GM12892 (cell line): ENCODE data around the gene METAP2. TPM values are rescaled to one million over a fixed set of nuclear protein-coding genes. Genes with fewer than 3 reads are reported as not detected.
"Not testable (repeated sequence)": the region's sequence is repeated elsewhere in the genome, so short reads cannot be mapped to it uniquely, and the experiment has no call there.

Experiments used
- DNase-seq: peaks from one replicate; pipeline ENCODE4 v3.0.0; 2011; ENCODE audit not compliant: insufficient read length
- FAIRE-seq: peaks from 2 replicates; lab custom pipeline; 2011; peaks lifted over from hg19 to GRCh38; lab: Jason Lieb, UNC
- POLR2A ChIP-seq: IDR thresholded peaks from 2 replicates; pipeline ENCODE4 v1.6.1; 2011; ENCODE audit warnings: low read depth, low read length, control low read depth
- POLR2AphosphoS5 ChIP-seq: IDR thresholded peaks from 2 replicates; pipeline ENCODE4 v1.6.1; 2011; ENCODE audit warnings: low read depth, low read length, control low read depth
- TAF1 ChIP-seq: IDR thresholded peaks from 2 replicates; pipeline ENCODE4 v1.6.1; 2011; ENCODE audit warnings: low read depth, mild to moderate bottlenecking, control low read depth, low read length, borderline replicate concordance
- polyA plus RNA-seq: library from polyadenylated mRNA; unstranded; fragments of >200 nt; gene quantifications from one replicate; pipeline ENCODE4 v1.2.1, GENCODE V29; 2012; ENCODE audit warnings: missing spikeins, inconsistent platforms; ENCODE audit not compliant: missing spikeins

METAP2 gene
- polyA plus RNA-seq: 81.9 TPM

DNA sequence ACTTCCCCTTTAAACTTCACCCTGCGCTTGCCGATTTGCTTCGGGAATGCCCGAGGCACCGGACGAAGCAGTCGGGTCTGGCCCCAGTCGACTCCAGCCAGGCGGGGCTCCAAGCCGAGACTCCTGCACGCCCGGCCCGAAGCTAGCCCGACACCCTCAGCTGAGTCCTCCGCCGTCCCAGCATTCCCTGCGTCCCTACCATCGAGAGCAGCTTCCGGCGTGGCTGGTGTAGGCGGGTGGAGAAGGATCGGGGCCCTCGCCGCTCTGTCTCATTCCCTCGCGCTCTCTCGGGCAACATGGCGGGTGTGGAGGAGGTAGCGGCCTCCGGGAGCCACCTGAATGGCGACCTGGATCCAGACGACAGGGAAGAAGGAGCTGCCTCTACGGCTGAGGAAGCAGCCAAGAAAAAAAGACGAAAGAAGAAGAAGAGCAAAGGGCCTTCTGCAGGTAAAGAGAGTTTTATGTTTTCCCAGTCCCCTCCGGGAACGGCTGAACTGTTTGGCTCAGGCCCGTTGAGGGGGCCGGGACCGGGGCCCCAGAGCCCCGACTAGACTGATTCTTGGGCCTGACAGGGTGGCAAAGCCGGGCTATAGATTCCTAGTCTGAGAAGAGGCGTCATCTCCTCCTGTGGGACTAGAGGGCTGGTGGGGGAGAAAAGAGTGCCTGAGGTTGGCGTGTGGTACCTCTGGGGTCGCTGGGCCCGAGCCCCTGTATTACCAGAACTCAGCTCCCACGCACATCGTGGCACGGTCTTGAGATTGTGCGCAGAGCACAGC lies at the start of gene METAP2:
Gene METAP2, plus strand, starts transcription at position 269 of the 776 bp plus-strand sequence. Its CDS starts 28 bp downstream, at position 297.
- DNase-seq: peak; percentile 87
- TF ChIP-seq POLR2A (peak; percentile 98), POLR2AphosphoS5 (peak; percentile 99), TAF1 (peak; percentile 99)
- peak; percentile 97 for FAIRE-seq

DNA sequence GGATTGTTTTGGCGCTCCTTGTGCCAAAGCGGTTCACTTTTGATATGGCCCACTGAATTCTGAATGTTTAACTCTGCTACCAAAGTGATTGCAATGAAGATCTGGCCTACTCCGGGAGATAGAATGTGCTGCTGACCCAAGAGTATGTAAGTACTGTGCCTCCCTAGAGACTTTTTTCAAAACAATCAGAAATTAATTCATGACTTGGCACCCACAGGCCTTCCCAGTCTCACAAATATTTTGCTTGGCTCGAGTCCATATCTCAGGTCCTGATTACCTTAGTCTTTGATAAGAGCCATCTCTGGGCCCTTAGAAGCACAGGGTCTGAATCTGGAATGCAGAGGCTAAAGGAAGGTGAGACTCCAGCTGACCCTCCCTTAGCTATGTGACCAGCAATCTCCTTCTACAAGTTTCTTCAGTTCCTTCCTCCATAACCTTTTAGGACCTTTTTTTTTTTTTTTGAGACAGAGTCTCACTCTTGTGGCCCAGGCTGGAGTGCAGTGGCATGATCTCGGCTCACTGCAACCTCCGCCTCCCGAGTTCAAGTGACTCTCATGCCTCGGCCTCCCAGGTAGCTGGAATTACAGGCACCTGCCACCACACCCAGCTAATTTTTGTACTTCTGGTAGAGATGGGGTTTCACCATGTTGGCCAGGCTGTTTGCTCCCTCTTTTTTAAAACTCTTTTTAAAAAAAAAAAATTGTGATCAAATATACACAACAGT lies 49.5 kb upstream of the METAP2 start:
- DNase-seq: no peak
- FAIRE-seq: no peak
- TF ChIP-seq TAF1: no peak
- no peak for TF ChIP-seq POLR2AphosphoS5

DNA sequence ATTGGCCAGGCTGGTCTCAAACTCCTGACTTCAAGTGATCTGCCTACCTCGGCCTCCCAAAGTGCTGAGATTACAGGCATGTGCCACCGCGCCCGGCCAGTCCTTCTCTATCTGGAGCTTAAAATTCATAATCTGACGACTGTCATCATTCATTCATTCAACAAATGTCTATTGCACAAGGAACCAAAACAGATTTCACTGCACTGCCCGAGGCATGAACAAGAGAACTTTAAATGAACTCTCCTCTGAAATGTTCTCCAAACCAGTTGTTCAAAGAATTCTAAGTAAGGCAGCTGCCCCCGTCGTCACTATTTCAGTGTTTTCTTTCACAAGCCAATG lies 44.8 kb upstream of the METAP2 start:
- DNase-seq: no peak
- FAIRE-seq: no peak
- TF ChIP-seq POLR2AphosphoS5: no peak

DNA sequence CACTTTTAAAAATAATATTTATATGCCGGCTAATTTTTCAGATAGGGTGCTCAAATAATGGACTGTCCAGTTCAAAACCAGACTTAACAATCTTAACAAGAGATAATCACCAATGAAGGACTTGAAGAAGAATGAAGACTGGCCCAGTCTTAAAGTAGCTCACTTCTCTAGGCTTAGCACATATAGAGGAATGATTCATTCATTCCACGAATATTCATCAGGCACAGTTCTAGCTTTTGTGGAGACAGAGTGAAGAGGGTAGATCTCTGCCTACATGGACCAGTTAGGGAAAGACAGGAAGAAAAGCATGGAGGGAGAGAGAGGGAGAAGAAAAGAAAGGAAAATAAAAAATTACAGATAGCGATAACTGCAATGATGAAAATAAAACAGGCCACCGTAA lies 42.8 kb upstream of the METAP2 start:
- TF ChIP-seq POLR2A (no peak), TAF1 (no peak), POLR2AphosphoS5 (no peak)
- DNase-seq (no peak), FAIRE-seq (no peak)

DNA sequence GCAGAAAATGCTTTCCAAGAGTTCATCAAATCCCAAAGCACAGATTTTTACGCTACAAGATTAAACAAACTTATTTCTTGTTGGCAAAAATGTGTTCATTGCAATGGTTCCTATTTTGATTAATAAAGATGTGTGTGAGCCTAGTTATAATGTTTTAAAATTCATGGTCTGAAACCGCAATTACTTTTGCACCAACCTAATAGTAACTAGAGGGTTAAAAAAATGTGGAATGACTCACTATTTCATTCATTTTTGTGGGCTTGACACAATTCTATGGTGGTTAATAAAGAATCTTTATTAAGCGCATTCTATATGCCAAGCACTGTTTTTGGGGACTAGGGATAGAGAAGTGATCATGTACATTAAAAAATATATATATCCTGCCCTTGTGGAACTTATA lies 38.6 kb upstream of the METAP2 start:
- no peak for FAIRE-seq
- TF ChIP-seq POLR2A (no peak), POLR2AphosphoS5 (no peak), TAF1 (no peak)
- no peak for DNase-seq

DNA sequence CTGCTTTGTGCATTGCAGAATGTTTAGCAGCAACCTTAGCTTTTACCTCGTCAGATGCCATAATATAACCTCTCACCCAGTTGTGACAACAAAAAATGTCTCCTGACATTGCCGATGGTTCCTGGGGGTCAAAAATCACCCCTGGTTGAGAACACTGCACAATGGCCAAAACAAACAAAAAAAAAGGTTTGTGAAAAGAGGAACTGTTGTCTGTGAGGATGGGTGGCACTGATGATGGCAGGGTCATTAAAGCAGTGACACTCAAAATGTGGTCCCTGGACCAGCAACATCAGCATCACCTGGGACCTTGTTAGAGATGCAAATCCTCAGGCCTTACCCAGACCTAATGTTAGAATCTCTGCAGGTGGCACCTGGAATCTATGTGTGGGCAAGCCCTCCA lies 36.4 kb upstream of the METAP2 start:
- FAIRE-seq: no peak
- TF ChIP-seq POLR2AphosphoS5 (no peak), TAF1 (no peak), POLR2A (no peak)

DNA sequence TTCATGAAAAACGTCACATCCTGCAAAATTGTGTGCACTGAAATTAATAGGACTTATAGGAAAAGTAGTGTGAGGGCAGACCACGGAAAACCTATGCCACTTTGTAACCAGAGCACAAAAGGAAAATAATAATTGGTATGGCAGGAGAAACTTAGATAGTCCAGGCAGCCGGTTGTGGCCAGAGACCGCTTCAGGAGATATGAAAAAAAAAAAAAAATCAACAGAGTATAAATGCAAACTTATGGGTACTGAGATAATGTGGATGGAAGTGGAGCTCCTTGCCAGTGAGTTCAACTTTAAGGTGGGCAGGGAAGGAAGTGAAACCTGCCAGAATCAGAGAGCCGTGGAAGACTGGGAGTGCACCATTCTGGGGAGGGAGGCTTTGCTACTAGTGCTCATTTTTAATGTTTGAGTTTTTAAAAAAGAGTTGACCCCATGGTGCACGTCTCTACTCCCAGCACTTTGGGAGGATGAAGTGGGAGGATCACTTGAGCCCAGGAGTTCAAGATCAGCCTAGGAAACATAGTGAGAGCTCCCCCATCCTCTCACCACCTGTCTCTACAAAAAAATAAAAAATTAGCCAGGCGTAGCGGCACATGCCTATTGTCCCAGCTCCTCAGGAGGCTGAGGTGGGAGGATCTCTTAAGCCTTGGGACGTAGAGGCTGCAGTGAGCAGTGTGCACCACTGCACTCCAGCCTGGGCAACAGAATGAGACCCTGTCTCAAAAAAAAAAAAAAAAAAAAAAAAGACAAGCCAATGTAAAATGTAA lies 34.3 kb upstream of the METAP2 start:
- FAIRE-seq (no peak), DNase-seq (no peak)
- TF ChIP-seq TAF1: no peak
- no peak for TF ChIP-seq POLR2AphosphoS5
- no peak for TF ChIP-seq POLR2A

More for the DNA sequence above, 36.4 kb upstream of the METAP2 start:
- DNase-seq: no peak

DNA sequence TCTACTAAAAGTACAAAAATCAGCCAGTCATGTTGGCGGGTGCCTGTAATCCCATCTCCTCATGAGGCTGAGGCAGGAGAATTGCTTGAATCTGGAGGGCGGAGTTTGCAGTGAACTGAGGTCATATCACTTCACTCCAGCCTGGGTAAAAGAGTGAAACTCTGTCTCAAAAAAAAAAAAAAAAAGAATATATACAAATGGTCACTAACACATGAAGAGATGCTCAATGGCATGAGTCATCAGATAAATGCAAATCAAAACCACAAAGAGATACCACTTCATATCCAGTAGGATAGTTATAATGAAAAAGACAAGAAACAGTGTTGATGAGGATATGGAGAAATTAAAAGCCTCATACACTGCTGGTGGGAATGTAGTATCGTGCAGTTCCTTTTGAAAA lies 33.6 kb upstream of the METAP2 start:
- no peak for DNase-seq
- no peak for TF ChIP-seq POLR2AphosphoS5
- no peak for TF ChIP-seq POLR2A
- TF ChIP-seq TAF1: no peak
- no peak for FAIRE-seq

DNA sequence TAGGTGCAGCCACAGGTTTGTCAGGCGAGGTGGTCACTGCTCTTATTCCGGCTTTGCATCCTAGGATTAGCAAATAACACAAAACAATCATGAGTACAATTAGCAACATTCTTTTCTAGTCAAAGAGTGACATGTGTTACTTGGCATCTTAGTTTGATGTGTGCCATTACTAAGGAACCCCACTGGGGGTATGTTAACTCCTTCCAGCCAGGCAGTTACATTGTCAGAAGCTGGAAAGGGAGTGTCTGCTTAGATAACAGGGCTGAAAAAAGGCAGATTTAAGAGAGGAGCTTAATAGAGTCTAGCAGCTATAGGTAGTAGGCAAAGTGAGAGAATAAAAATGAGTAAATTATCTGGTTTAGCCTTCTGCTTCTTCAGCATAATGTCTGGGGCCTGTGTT lies 30.5 kb upstream of the METAP2 start:
- TF ChIP-seq POLR2A (no peak), POLR2AphosphoS5 (no peak), TAF1 (no peak)
- DNase-seq (no peak), FAIRE-seq (no peak)

DNA sequence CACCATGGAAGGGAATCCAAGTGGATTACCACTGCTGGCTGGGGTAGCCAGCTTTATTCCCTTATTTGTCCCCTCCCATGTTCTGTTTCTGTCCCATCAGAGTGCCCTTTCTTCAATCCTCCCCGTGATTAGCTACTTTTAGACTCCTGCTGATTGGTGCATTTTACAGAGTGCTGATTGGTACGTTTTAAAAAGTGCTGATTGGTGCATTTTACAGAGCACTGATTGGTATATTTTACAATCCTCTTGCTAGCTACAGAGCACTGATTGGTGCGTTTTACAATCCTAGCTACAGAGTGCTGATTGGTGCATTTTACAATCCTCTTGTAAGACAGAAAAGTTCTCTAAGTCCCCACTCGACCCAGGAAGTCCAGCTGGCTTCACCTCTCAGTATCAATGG lies 28.9 kb upstream of the METAP2 start:
- not testable (repeated sequence) for FAIRE-seq

DNA sequence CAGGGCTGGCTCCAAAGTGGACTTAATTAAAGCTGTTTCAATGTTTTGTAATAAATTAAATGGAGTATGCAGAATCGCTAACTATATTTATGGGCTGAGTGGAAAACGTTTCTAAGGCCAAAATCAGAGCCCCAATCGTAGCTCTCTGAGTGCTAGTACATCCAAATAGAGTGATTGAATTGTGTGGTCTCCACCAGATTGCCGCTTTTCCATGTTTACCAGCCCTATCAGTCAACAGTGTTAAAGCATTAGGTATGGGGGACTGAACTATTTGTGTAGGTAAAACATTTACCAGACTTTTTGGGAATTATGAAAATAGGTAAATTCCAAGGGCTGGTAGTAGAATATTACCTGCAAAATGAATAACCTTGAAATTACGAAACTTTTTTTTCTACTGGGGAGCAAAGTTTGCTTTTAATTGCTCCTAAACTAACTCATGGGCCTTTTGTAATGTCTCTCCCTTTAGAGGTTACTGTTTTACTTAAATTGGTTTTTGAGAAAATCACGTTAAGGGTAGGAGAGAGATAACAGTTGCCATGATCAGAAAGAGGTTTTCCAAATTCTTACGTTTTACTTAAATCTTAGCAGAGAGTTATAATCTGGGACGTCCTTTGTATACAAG lies 28.0 kb upstream of the METAP2 start:
- FAIRE-seq (no peak), DNase-seq (no peak)
- no peak for TF ChIP-seq POLR2AphosphoS5
- no peak for TF ChIP-seq POLR2A
- TF ChIP-seq TAF1: no peak

More for the DNA sequence above, 28.9 kb upstream of the METAP2 start:
- not testable (repeated sequence) for DNase-seq
